Liver (tissue), 3 donors: ENCODE measurements around the gene KCND2.

Experiments
- HNF4G ChIP-seq: IDR thresholded peaks from 2 replicates; pipeline ENCODE4 v1.6.1; 2016; ENCODE audit warnings: antibody characterized with exemption
- YY1 ChIP-seq: IDR thresholded peaks from 2 replicates; pipeline ENCODE4 v1.6.1; 2016; ENCODE audit warnings: antibody characterized with exemption, mild to moderate bottlenecking
- TF ChIP-seq, protein P1 (sequence below): fragments of 150-350 bp; IDR thresholded peaks from 2 replicates; pipeline ENCODE4 v1.5.1; 2017; ENCODE audit warnings: improper control_type of control experiment, low read depth, low read length; ENCODE audit not compliant: missing input control
- donor health status: healthy.
- donor health status: healthy.

GRCh38 chr7:120280743-120281142 is 7.8 kb downstream of the KCND2 start:
- TF ChIP-seq, protein P1, sequence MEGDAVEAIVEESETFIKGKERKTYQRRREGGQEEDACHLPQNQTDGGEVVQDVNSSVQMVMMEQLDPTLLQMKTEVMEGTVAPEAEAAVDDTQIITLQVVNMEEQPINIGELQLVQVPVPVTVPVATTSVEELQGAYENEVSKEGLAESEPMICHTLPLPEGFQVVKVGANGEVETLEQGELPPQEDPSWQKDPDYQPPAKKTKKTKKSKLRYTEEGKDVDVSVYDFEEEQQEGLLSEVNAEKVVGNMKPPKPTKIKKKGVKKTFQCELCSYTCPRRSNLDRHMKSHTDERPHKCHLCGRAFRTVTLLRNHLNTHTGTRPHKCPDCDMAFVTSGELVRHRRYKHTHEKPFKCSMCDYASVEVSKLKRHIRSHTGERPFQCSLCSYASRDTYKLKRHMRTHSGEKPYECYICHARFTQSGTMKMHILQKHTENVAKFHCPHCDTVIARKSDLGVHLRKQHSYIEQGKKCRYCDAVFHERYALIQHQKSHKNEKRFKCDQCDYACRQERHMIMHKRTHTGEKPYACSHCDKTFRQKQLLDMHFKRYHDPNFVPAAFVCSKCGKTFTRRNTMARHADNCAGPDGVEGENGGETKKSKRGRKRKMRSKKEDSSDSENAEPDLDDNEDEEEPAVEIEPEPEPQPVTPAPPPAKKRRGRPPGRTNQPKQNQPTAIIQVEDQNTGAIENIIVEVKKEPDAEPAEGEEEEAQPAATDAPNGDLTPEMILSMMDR = no peak
- no peak for TF ChIP-seq YY1
- no peak for TF ChIP-seq HNF4G
